B cell (primary cell): Measurements from ENCODE around the gene BCKDHA.

Source experiments
- EZH2 ChIP-seq: IDR thresholded peaks from 2 replicates; pipeline ENCODE4 v1.6.1; 2012; ENCODE audit warnings: borderline replicate concordance, low read depth, mild to moderate bottlenecking, moderate library complexity, low read length; ENCODE audit not compliant: insufficient read depth, poor library complexity, severe bottlenecking
- TF ChIP-seq, protein P1 (sequence below): fragments of 200-600 bp; IDR thresholded peaks from one replicate; pipeline ENCODE4 v1.8.0; 2022; ENCODE audit warnings: antibody characterized with exemption, mild to moderate bottlenecking

- no peak for TF ChIP-seq EZH2
- TF ChIP-seq, protein P1, sequence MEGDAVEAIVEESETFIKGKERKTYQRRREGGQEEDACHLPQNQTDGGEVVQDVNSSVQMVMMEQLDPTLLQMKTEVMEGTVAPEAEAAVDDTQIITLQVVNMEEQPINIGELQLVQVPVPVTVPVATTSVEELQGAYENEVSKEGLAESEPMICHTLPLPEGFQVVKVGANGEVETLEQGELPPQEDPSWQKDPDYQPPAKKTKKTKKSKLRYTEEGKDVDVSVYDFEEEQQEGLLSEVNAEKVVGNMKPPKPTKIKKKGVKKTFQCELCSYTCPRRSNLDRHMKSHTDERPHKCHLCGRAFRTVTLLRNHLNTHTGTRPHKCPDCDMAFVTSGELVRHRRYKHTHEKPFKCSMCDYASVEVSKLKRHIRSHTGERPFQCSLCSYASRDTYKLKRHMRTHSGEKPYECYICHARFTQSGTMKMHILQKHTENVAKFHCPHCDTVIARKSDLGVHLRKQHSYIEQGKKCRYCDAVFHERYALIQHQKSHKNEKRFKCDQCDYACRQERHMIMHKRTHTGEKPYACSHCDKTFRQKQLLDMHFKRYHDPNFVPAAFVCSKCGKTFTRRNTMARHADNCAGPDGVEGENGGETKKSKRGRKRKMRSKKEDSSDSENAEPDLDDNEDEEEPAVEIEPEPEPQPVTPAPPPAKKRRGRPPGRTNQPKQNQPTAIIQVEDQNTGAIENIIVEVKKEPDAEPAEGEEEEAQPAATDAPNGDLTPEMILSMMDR: no peak
Measured at GRCh38 chr19:41410336-41411054, 12.9 kb downstream of the BCKDHA start.
